Stomach (tissue), 9 donors: Measurements from ENCODE around the gene CABCOCO1. TPM values are rescaled to one million over a fixed set of nuclear protein-coding genes. Genes with fewer than 3 reads are reported as not detected.

ENCODE experiments used
- DNase-seq, 2 donors: peaks; one replicate each; pipeline versions ENCODE4 v3.0.0 to v3.0.0-alpha.2; 2013 to 2019
- H3K27ac ChIP-seq, 5 donors: fragments of 200-600 bp in 4 of 5; sonication (generic) in 4 of 5; one replicate each; pipeline ENCODE4 v1.5.1; 2013 to 2019; ENCODE audit warnings: mild to moderate bottlenecking in 1 of 5, moderate library complexity in 1 of 5
- H3K27me3 ChIP-seq, 3 donors: fragments of 200-600 bp; sonication (generic); one replicate each; pipeline ENCODE4 v1.5.1; 2017 to 2019; ENCODE audit warnings: mixed run types in 1 of 3
- H3K36me3 ChIP-seq, 4 donors: fragments of 200-600 bp; sonication (generic); 1 replicate in 3 of 4; 2 replicates in 1 of 4; pipeline ENCODE4 v1.5.1; 2016 to 2019
- H3K4me1 ChIP-seq, 4 donors: fragments of 200-600 bp; sonication (generic); one replicate each; pipeline ENCODE4 v1.5.1; 2016 to 2019
- H3K4me3 ChIP-seq, 4 donors: fragments of 200-600 bp; sonication (generic) in 3 of 4; one replicate each; pipeline ENCODE4 v1.5.1; 2016 to 2019; ENCODE audit warnings: mild to moderate bottlenecking in 1 of 4
- H3K9me3 ChIP-seq, 4 donors: fragments of 200-600 bp; sonication (generic); one replicate each; pipeline ENCODE4 v1.5.1; 2016 to 2019
- EP300 ChIP-seq: sonication (generic); formaldehyde crosslinking; IDR thresholded peaks from one replicate; pipeline ENCODE4 v1.6.1; 2017; ENCODE audit warnings: antibody characterized with exemption
- POLR2A ChIP-seq, 4 donors: fragments of 450-650 bp; IDR thresholded peaks; one replicate each; pipeline ENCODE4 v1.6.1; 2016; ENCODE audit warnings: antibody characterized with exemption in 4 of 4, control low read depth in 2 of 4, mild to moderate bottlenecking in 1 of 4, moderate library complexity in 1 of 4
- POLR2AphosphoS5 ChIP-seq, 3 donors: sonication (generic); formaldehyde crosslinking; IDR thresholded peaks; one replicate each; pipeline ENCODE4 v1.6.1; 2016; ENCODE audit warnings: antibody characterized with exemption in 3 of 3
- WGBS, 5 donors: extraction: QIAGEN DNeasy Blood & Tissue Kit in 3 of 5; methylation state at CpG; one replicate each; pipeline versions ENCODE4 v1.1.5 to v1.1.7; 2013 to 2018; 5-methylcytosine and 5-hydroxymethylcytosine counted together
- intact Hi-C: fragments of 100-400 bp; cut with DNase I; formaldehyde crosslinking; loops from one replicate; pipeline ENCODE4 v1.15.1; 2023; ENCODE audit warnings: low total_unique reads
- polyA plus RNA-seq, 3 donors: library from polyadenylated mRNA; stranded (reverse); fragments of 200-250 nt; gene quantifications; one replicate each; pipeline ENCODE4 v1.2.3, GENCODE V29; 2013
- total RNA-seq, 5 donors: library from RNA; depleted of rRNA; stranded (reverse); fragments of >200 nt; gene quantifications; one replicate each; pipeline versions ENCODE4 v1.1.0 to v1.2.3, GENCODE V29; 2014 to 2016
- TF ChIP-seq, protein P1 (sequence below), 7 experiments: fragments of 450-650 bp in 4 of 7; fragments of 200-600 bp in 3 of 7; sonication (generic) in 3 of 7; IDR thresholded peaks; one replicate each; pipeline ENCODE4 v1.5.1; 2016 to 2019; ENCODE audit warnings: antibody characterized with exemption in 7 of 7, control low read depth in 2 of 7, mild to moderate bottlenecking in 1 of 7
- donor health status: healthy with polysubstance abuse.
- donor health status: Bipolar disorder and iron deficiency.
- donor health status: healthy.

The CABCOCO1 gene
- total and polyA plus RNA-seq, 8 donors: 0.30 to 2.6 (median 1.3) TPM; not detected in 4

DNA sequence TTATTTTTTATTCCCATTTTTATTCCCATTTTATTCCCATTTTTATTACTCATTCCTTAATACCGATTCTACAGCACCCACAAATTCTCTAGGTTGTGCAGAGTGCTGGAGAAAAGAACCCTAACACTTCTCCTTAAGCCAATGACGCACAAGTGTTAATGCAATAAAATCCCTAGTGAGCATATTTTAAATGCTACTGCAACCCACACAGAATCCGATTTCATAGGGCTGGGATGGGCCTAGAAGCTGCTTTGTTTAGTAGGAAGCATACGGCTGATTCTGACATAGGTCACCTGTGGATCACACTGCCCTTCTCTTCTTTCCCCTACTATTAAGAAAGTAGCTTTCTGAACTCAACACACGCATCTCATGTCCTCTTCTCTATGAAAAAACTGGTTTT lies 45.1 kb upstream of the CABCOCO1 start:
- no peak overlapping the region for H3K27ac ChIP-seq
- peaks cover 0 to 14% (median 5%) of the 10 kb centered on the region in 4 donors for H3K4me1 ChIP-seq
- H3K9me3 ChIP-seq: no peaks in the 10 kb centered on the region
- no peaks in the 10 kb centered on the region for H3K36me3 ChIP-seq
- H3K27me3 ChIP-seq: no peaks in the 10 kb centered on the region
- H3K4me3 ChIP-seq: no peak overlapping the region
- 87 to 91% (median 87%) methylated on average over 5 of the region's 5 CpGs for WGBS, 5 donors
- TF ChIP-seq EP300: no peak
- no peak for TF ChIP-seq POLR2A (IDR thresholded peaks at IDR 0.05)
- TF ChIP-seq POLR2AphosphoS5 (IDR thresholded peaks at IDR 0.05): no peak
- TF ChIP-seq, protein P1, sequence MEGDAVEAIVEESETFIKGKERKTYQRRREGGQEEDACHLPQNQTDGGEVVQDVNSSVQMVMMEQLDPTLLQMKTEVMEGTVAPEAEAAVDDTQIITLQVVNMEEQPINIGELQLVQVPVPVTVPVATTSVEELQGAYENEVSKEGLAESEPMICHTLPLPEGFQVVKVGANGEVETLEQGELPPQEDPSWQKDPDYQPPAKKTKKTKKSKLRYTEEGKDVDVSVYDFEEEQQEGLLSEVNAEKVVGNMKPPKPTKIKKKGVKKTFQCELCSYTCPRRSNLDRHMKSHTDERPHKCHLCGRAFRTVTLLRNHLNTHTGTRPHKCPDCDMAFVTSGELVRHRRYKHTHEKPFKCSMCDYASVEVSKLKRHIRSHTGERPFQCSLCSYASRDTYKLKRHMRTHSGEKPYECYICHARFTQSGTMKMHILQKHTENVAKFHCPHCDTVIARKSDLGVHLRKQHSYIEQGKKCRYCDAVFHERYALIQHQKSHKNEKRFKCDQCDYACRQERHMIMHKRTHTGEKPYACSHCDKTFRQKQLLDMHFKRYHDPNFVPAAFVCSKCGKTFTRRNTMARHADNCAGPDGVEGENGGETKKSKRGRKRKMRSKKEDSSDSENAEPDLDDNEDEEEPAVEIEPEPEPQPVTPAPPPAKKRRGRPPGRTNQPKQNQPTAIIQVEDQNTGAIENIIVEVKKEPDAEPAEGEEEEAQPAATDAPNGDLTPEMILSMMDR (IDR thresholded peaks at IDR 0.05): no peak
- DNase-seq: no peak
- intact Hi-C loops: no loop called here

DNA sequence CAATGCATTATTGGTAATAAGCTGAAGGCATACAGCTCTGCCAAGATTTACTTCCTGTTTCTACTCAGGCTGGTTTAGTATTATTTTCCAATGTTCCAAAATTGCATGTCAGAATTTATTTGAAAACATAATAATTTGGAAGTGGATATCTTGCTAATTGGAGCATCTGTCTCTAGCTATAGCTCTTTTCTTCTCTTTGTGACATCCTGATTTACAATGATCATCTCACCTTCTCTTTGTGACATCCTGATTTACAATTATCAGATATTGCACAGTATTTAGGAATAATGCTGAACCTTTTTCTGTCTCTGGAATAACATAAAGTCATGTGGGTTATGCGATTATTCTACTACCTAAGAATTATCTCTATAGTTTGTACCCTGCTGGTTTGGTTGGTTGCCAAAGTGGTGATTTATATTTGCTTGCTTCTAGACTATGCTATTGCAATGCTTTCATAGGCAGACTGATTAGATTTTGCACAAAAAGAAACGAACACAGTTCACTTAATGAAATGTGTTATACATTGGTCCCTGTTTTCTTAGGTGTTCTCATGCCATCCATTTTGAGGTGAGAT lies 44.3 kb upstream of the CABCOCO1 start:
- no peak overlapping the region for H3K4me3 ChIP-seq
- no peak overlapping the region for H3K27ac ChIP-seq
- H3K4me1 ChIP-seq: peaks cover 0 to 20% (median 6%) of the 10 kb centered on the region in 4 donors
- H3K36me3 ChIP-seq: no peaks in the 10 kb centered on the region
- TF ChIP-seq POLR2AphosphoS5 (IDR thresholded peaks at IDR 0.05): no peak
- TF ChIP-seq, protein P1 (IDR thresholded peaks at IDR 0.05): no peak
- TF ChIP-seq EP300: no peak
- TF ChIP-seq POLR2A (IDR thresholded peaks at IDR 0.05): no peak
- no peaks in the 10 kb centered on the region for H3K9me3 ChIP-seq
- intact Hi-C loops: no loop called here
- DNase-seq: no peak
- 23 to 38% (median 34%) methylated on average over 2 of the region's 2 CpGs for WGBS, 5 donors
- no peaks in the 10 kb centered on the region for H3K27me3 ChIP-seq

DNA sequence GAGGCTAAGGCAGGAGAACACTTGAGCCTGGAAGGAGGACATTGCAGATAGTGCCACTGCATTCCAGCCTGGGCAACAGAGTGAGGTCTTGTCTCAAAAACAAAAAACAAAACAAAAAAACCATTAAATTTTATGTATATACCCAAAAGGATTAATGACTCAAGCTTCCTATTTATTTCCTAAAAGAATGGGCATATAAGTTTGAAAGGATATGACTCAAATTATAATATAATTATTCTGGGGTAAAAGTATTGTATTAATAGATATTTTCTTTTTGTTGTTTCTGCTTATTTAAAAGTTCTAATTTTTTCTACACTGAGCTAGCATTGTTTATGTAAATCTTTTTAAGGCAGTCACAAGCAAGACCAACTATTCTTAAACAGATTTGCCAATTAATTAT lies 42.2 kb upstream of the CABCOCO1 start:
- Histone ChIP-seq H3K9me3 (no peaks in the 10 kb centered on the region), H3K27me3 (no peaks in the 10 kb centered on the region), H3K36me3 (no peaks in the 10 kb centered on the region), H3K4me1 (peaks cover 0 to 29% (median 9%) of the 10 kb centered on the region in 4 donors), H3K27ac (no peak overlapping the region), H3K4me3 (no peak overlapping the region)
- intact Hi-C loops: no loop called here
- no peak for DNase-seq
- TF ChIP-seq POLR2AphosphoS5 (IDR thresholded peaks at IDR 0.05) (no peak), EP300 (no peak), POLR2A (IDR thresholded peaks at IDR 0.05) (no peak)
- TF ChIP-seq, protein P1 (IDR thresholded peaks at IDR 0.05): no peak

DNA sequence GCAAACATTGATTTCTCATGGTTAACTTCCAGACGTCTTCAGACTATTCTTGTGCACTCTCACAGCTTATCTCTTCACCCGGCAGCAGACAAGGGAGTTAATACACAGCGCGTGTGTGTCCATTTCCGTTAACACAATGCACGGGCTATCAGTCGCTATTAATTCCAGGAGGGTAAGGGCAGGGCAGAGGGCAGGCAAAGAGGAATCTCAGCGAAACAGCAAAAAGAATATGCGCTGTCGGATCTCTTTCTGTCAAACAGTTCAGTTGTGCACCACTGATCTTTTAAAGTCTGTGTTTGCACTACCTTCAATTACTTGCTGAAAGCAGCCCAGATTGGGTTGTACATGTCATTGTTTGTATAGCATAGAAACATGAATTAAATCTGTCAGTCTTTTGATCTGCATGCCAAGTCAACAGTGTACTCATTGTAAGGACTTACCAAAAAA lies 41.1 kb upstream of the CABCOCO1 start:
- Histone ChIP-seq H3K27me3 (no peaks in the 10 kb centered on the region), H3K4me3 (no peak overlapping the region), H3K9me3 (no peaks in the 10 kb centered on the region), H3K27ac (no peak overlapping the region), H3K36me3 (no peaks in the 10 kb centered on the region), H3K4me1 (peaks cover 0 to 29% (median 9%) of the 10 kb centered on the region in 4 donors)
- TF ChIP-seq POLR2AphosphoS5 (IDR thresholded peaks at IDR 0.05) (no peak), EP300 (no peak), POLR2A (IDR thresholded peaks at IDR 0.05) (no peak)
- TF ChIP-seq, protein P1 (IDR thresholded peaks at IDR 0.05): no peak
- intact Hi-C loops: no loop called here
- DNase-seq: peak in 1 of 2 donors; percentile 41
- WGBS, 5 donors: 14 to 40% (median 22%) methylated on average over 10 of the region's 10 CpGs
